Adrenal gland (tissue), 12 donors: ENCODE results near the gene CHRDL2. TPM values are rescaled to one million over a fixed set of nuclear protein-coding genes. Genes with fewer than 3 reads are reported as not detected.

Experiments
- DNase-seq, 7 donors: peaks; one replicate each; pipeline ENCODE4 v3.0.0-alpha.2; 2019 to 2020
- H3K27ac ChIP-seq, 5 donors: fragments of 200-600 bp; sonication (generic) in 4 of 5; 1 replicate in 3 of 5; 2 replicates in 2 of 5; pipeline versions ENCODE4 v1.5.1 to v1.8.0; 2016 to 2020; ENCODE audit warnings: mild to moderate bottlenecking in 1 of 5
- H3K27me3 ChIP-seq: fragments of 200-600 bp; 2 replicates; pipeline ENCODE4 v1.8.0; 2021
- H3K36me3 ChIP-seq, 2 donors: fragments of 200-600 bp; replicated peaks in 1 of 2; 1 replicate in 1 of 2; 2 replicates in 1 of 2; pipeline versions ENCODE4 v1.5.1 to v1.8.0; 2018 to 2022
- H3K4me1 ChIP-seq, 2 donors: fragments of 200-600 bp; replicated peaks in 1 of 2; 1 replicate in 1 of 2; 2 replicates in 1 of 2; pipeline versions ENCODE4 v1.5.1 to v1.8.0; 2018 to 2021
- H3K4me3 ChIP-seq, 4 donors: fragments of 200-600 bp; sonication (generic) in 3 of 4; one replicate each; pipeline ENCODE4 v1.5.1; 2016 to 2018
- H3K9me3 ChIP-seq, 3 donors: fragments of 200-600 bp; sonication (generic) in 1 of 3; replicated peaks in 1 of 3; 1 replicate in 2 of 3; 2 replicates in 1 of 3; pipeline versions ENCODE4 v1.5.1 to v1.8.0; 2016 to 2021
- POLR2A ChIP-seq, 2 donors: fragments of 450-650 bp; IDR thresholded peaks; one replicate each; pipeline ENCODE4 v1.6.1; 2017; ENCODE audit warnings: antibody characterized with exemption in 2 of 2, mild to moderate bottlenecking in 2 of 2, moderate library complexity in 1 of 2
- WGBS, 4 donors: extraction: QIAGEN DNeasy Blood & Tissue Kit in 2 of 4; methylation state at CpG; one replicate each; pipeline versions ENCODE4 v1.1.5 to v1.1.7; 2013 to 2017; 5-methylcytosine and 5-hydroxymethylcytosine counted together
- intact Hi-C, 2 donors: fragments of 100-400 bp; cut with DNase I; formaldehyde crosslinking; loops; one replicate each; pipeline versions ENCODE4 v1.14.1 to v1.15.0; 2022 to 2023
- microRNA-seq, 3 donors: library from miRNA; unstranded; fragments of <30 nt; microRNA quantifications; one replicate each; pipeline ENCODE4, GENCODE V29; 2017 to 2020
- polyA plus RNA-seq, 3 donors: library from polyadenylated mRNA; stranded (reverse); fragments of 200-250 nt in 2 of 3; fragments of 350-450 nt in 1 of 3; fragmentation: Illumina TruSeq in 1 of 3; extraction: RNeasy Lipid Tissue Mini Kit (QIAGEN cat#74804) in 1 of 3; gene quantifications; one replicate each; pipeline ENCODE4 v1.2.3, GENCODE V29; 2013 to 2014
- small RNA-seq, 2 donors: library from RNA; depleted of rRNA; stranded (forward); fragments of <200 nt; gene quantifications; one replicate each; pipeline ENCODE3, GENCODE V24; 2016
- total RNA-seq, 9 donors: library from RNA; depleted of rRNA in 4 of 9; stranded (reverse); fragments of >200 nt in 4 of 9; fragments of 120-200 nt in 1 of 9; fragmentation: NEBNext Ultra II Directional in 1 of 9; extraction: Animal tissue kit (Norgen Biotek cat#: 25700) in 1 of 9; gene quantifications; one replicate each; pipeline versions ENCODE4 v1.1.0 to v1.2.4, GENCODE V29; 2013 to 2023
- TF ChIP-seq, protein P1 (sequence below), 6 experiments: fragments of 450-650 bp in 4 of 6; fragments of 200-600 bp in 2 of 6; sonication (generic) in 1 of 6; IDR thresholded peaks; 1 replicate in 5 of 6; 2 replicates in 1 of 6; pipeline versions ENCODE4 v1.5.1 to v1.8.0; 2016 to 2021; ENCODE audit warnings: antibody characterized with exemption in 6 of 6, mild to moderate bottlenecking in 2 of 6, moderate library complexity in 1 of 6
- donor health status: healthy with polysubstance abuse.
- donor health status: Bipolar disorder and iron deficiency.
- donor health status: DM: yes; HTN: yes; CAD: no.
- donor health status: DM: no; HTN: no; CAD: no.
- donor health status: DM: no; HTN: no; CAD: no.
- donor health status: DM: yes; HTN: yes; CAD: no.

The CHRDL2 gene
- total and polyA plus RNA-seq, 12 donors = 0.30 to 0.95 (median 0.72) TPM; not detected in 7

DNA sequence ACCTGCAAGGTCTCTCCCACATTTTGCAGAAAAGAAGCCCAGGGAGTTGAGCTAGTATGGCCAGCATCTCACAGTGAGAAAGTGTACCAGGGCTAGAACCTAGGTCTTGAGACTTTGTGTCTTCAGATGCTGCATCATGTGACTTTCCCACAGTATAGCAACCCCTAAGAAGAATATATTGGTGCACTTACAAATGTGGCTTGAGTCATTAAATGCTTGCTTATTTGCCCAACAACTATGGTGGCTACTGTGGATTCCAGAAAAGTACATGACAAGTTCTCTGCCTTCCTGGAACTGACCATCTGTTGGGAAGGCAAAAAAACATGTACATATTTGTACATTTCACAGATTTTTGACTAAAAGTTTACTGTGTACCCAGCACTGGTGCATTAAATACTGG is 83.8 kb downstream of the CHRDL2 start:
- no peak for DNase-seq
- Histone ChIP-seq H3K9me3 (no peaks in the 10 kb centered on the region), H3K27me3 (no peaks in the 10 kb centered on the region), H3K4me3 (no peak overlapping the region), H3K4me1 (no peaks in the 10 kb centered on the region), H3K27ac (no peak overlapping the region), H3K36me3 (no peaks in the 10 kb centered on the region)
- intact Hi-C loops = no loop called here
- no peak for TF ChIP-seq POLR2A (IDR thresholded peaks at IDR 0.05)
- TF ChIP-seq, protein P1, sequence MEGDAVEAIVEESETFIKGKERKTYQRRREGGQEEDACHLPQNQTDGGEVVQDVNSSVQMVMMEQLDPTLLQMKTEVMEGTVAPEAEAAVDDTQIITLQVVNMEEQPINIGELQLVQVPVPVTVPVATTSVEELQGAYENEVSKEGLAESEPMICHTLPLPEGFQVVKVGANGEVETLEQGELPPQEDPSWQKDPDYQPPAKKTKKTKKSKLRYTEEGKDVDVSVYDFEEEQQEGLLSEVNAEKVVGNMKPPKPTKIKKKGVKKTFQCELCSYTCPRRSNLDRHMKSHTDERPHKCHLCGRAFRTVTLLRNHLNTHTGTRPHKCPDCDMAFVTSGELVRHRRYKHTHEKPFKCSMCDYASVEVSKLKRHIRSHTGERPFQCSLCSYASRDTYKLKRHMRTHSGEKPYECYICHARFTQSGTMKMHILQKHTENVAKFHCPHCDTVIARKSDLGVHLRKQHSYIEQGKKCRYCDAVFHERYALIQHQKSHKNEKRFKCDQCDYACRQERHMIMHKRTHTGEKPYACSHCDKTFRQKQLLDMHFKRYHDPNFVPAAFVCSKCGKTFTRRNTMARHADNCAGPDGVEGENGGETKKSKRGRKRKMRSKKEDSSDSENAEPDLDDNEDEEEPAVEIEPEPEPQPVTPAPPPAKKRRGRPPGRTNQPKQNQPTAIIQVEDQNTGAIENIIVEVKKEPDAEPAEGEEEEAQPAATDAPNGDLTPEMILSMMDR (IDR thresholded peaks at IDR 0.05) = no peak

DNA sequence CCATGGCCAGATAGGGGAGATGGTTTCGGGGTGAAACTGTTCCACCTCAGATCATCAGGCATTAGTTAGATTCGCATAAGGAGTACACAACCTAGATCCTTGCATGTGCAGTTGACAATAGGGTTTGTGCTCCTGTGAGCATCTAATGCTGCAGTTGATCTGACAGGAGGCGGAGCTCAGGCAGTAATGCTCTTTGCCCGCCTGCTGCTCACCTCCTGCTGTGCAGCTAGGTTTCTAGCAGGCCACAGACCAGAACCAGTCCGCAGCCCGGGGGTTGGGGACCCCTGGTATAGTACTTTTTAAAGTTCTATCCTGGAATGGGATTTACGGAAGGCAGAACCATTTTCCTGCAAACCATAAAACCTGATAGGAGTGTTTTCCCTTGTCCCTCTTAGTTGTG is 84.3 kb downstream of the CHRDL2 start:
- 95 to 97% (median 96%) methylated on average over 4 to 7 of the region's 7 CpGs for WGBS, 4 donors
- no peak overlapping the region for H3K4me3 ChIP-seq
- no peak for DNase-seq
- TF ChIP-seq, protein P1 (IDR thresholded peaks at IDR 0.05) = no peak
- TF ChIP-seq POLR2A (IDR thresholded peaks at IDR 0.05) = no peak
- H3K4me1 ChIP-seq = no peaks in the 10 kb centered on the region
- no peaks in the 10 kb centered on the region for H3K27me3 ChIP-seq
- no peaks in the 10 kb centered on the region for H3K9me3 ChIP-seq
- intact Hi-C loops = no loop called here
- no peaks in the 10 kb centered on the region for H3K36me3 ChIP-seq
- H3K27ac ChIP-seq = no peak overlapping the region

Small RNAs within 50 kb of the gene (microRNA-seq; reads per million reads assigned to microRNA genes)
- gene MIR4696 = 0 reads per million in 3 donors

Small RNAs within 50 kb of the gene (small RNA-seq; reads per million reads assigned to genes)
- gene MIR4696 (0 reads per million in 2 donors), gene RANP3 (0 reads per million in 2 donors), gene RN7SKP297 (0 reads per million in 2 donors)

Other genes starting within 250 kb of the CHRDL2 start
- 10 to 100 TPM in 1 of 9 donors, 1 to 10 TPM in 8; 3.4 to 16.1 (median 6.0) TPM for gene LIPT2, start 237.7 kb downstream of the CHRDL2 start, total RNA-seq
- 1 to 10 TPM; 1.8 to 7.0 (median 2.0) TPM for gene LIPT2, start 237.7 kb downstream of the CHRDL2 start, polyA plus RNA-seq
- 10 to 100 TPM in 4 of 9 donors, 1 to 10 TPM in 5; 5.4 to 14.5 (median 10.0) TPM for gene POLD3, start 138.8 kb downstream of the CHRDL2 start, total RNA-seq
- 10 to 100 TPM in 1 of 3 donors, 1 to 10 TPM in 2; 3.5 to 14.1 (median 5.6) TPM for gene POLD3, start 138.8 kb downstream of the CHRDL2 start, polyA plus RNA-seq
- 10 to 100 TPM in 7 of 9 donors, 1 to 10 TPM in 2; 7.5 to 17.8 (median 12.6) TPM for gene RNF169, start 17.4 kb upstream of the CHRDL2 start, total RNA-seq
- gene RNF169, start 17.4 kb upstream of the CHRDL2 start, polyA plus RNA-seq = 1 to 10 TPM; 1.9 to 6.6 (median 2.8) TPM
- 10 to 100 TPM in 8 of 9 donors, 1 to 10 TPM in 1; 8.2 to 50.2 (median 14.0) TPM for gene XRRA1, start 217.7 kb upstream of the CHRDL2 start, total RNA-seq
- 1 to 10 TPM; 3.1 to 7.2 (median 6.3) TPM for gene XRRA1, start 217.7 kb upstream of the CHRDL2 start, polyA plus RNA-seq
- 100 to 1,000 TPM in 4 of 9 donors, 10 to 100 TPM in 5; 38.6 to 287 (median 98.5) TPM for gene SPCS2, start 217.8 kb upstream of the CHRDL2 start, total RNA-seq
- 100 to 1,000 TPM in 2 of 3 donors, 10 to 100 TPM in 1; 64.5 to 259 (median 149) TPM for gene SPCS2, start 217.8 kb upstream of the CHRDL2 start, polyA plus RNA-seq